GM18505 (cell line): ENCODE results near the gene PSMD8.
"Not testable (repeated sequence)": the region's sequence is repeated elsewhere in the genome, so short reads cannot be mapped to it uniquely, and the experiment has no call there.

Source experiments
- ATAC-seq: cut with Tn5 transposase; IDR thresholded peaks from one replicate; pipeline ENCODE4 v1.9.1; 2021; ENCODE audit not compliant: unreplicated experiment
- POLR2A ChIP-seq: IDR thresholded peaks from 4 replicates; pipeline ENCODE4 v1.6.1; 2011; ENCODE audit warnings: borderline replicate concordance; ENCODE audit not compliant: insufficient read depth, insufficient read length; ENCODE audit errors: extremely low read depth

The PSMD8 gene

DNA sequence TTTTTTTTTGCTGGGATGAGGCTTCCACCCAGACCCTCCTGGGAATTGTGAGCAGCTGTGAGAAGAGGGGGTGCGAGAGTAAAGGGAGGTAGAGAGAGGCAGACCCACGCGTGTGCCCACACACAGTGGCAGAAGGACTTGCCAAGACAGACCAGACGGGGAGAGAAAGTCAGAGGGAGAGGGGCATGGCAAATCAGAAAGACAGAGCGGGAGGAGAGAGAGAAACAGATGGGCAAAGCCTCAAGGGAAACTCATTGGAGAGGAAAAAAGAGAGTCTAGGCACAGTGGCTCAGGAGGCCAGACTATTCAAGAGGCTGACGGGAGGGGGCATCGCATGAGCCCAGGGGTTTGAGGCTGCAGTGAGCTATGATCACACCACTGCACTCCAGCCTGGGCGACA lies 21.8 kb upstream of the PSMD8 start:
- no peak for ATAC-seq
- no peak for TF ChIP-seq POLR2A

DNA sequence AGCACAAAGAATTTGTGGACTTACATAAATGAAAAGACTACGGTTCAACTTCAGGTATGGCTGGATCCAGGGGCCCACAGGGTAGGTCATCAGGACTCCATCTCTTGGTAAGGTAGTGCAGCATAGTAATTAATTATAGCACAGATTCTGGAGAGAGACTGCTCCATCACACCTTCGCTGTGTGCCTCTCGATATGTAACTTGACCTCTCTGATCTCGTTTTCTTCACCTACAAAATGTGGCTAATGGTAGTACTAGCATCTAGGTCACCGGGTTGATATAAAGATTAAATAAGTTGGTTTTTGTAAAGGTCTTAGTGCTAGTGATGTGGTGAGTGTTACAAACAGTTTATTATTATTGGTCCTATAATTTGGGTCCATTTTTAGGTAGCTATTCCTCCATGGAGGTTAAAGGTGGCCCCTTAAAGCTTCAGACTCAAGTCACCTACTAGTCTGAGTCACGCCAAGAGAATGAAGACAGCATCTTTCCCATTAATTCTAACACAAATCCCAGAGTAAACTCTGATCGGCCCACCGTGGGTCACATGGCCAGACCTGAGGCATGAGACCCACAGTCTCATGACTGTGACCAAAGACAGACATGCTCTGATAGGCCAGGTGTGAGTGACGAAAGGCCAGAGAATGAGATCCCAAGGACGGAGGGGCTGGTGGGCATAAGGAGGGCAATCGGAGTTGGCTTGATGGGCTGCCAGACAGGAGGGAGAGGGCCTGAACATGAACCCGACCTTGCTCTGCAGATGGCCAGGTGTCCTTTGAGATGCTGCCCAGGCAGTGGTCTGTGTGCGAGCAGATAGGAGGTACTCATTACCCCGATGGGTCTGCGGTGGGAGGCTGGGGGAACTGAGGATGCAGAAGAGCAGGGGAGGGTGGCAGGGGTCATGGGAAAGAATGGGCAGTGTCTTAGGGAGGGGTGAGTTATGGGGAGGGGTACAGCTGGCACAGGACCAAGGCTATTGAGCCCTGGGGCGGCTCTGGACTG lies 18.3 kb upstream of the PSMD8 start:
- no peak for ATAC-seq
- no peak for TF ChIP-seq POLR2A

DNA sequence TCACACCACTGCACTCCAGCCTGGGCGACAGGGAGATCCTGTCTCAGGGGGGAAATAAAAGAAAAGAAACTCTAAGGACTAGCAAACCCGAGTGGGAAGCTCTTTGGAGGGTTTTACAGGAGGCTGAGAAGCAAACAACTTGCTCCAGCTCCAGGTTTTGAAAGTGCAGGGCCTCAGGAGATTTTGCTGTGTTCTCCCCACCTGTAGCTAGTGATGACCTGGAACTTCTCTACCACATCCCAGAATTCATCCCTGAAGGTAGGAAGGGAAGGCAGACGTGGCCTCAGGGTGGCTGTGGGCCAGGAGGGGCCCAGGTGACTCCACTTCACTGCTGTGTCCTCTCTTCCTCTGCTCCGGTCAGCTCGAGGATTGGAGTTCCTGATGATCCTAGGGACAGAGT lies 16.3 kb upstream of the PSMD8 start:
- ATAC-seq: no peak

DNA sequence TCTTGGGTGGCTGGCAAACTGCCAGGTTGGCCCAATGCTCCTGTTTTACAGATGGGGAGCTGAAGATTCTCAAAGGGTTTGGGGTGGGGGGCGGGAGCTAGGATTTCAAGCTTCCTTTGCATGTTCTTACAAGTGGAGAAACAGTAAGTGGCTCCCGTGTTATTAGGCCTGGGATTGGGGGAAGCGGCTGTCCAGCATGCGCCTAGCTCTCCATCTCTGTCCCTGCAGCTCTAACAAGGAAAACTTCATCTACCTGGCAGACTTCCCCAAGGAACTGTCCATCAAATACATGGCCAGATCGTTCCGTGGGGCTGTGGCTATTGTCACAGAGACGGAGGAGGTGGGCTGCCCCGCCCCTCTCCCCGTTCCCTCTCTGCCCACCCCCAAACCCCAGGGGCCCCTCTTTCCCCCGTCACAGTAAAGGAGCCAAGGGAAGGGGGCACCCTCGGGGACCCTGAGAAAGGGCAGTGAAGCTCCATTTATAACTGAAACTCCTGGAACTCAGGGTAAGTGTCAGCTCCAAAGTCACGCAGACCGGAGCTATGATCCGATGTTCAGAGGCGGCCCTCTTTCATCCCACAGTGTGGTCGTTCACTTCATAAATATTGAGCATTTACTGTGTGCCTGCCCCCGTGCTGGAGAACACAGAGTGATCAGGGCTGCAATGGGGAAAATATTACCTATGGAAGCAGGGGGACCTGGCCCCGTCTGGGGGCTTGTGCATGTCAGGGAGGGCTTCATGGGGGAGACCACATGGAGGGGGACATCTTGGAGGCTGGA lies 14.9 kb upstream of the PSMD8 start:
- ATAC-seq: no peak

More for the DNA sequence above, 16.3 kb upstream of the PSMD8 start:
- no peak for TF ChIP-seq POLR2A

DNA sequence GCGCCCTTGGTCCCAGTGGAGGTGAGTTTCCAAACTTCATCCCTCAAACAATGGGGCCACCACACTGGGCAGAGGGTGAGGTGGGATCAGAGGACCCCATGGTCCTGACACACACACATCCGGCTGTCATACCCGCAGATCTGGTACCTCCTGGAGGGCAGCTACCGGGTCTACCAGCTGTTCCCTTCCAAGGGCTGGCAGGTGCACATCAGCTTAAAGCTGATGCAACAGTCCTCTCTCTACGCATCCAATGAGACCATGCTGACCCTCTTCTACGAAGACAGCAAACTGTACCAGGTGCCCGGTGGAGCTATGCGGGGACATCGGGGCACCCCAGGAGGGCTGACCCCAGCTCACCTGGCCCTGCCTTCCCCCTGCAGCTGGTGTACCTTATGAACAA lies 14.0 kb upstream of the PSMD8 start:
- no peak for TF ChIP-seq POLR2A
- ATAC-seq: no peak

More for the DNA sequence above, 14.9 kb upstream of the PSMD8 start:
- no peak for TF ChIP-seq POLR2A

DNA sequence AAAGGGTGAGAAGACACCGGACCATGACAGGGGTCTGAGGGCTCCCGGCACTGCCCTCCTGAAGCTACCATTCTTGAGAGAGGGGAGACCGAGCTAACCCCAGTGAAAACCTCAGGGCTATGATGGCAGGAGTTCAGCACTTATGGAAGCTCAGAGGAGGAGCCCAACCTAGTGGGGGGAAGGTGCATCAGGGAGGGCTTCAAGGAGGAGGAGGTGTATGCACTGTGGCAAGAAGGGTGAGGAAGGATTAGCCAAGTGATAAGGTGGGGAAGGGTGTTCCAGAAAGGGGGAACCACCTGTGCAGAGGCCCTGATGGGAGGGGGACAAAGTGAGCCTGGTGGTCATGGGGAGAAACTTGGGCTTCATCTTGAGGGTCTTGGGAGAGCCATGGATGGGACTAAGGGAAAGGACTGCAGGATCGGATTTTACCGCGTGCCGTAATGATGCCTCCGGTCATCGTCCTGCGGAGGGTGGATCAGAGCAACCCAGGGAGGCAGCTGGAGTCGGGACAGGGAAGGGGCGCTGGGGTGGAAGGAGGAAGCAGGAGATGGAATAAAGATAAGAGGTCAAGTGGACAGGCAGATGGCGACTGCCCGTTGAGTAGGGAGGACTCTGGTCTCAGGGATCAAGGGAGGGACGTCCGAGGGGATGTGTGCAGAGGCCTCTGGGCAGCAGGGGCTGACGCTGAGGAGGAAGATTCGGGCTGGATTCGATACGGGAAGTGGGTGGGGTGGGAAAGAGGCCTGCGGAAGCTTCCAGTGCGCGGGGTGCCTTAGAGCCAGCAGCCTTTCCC lies 13.3 kb upstream of the PSMD8 start:
- no peak for TF ChIP-seq POLR2A
- ATAC-seq: no peak

DNA sequence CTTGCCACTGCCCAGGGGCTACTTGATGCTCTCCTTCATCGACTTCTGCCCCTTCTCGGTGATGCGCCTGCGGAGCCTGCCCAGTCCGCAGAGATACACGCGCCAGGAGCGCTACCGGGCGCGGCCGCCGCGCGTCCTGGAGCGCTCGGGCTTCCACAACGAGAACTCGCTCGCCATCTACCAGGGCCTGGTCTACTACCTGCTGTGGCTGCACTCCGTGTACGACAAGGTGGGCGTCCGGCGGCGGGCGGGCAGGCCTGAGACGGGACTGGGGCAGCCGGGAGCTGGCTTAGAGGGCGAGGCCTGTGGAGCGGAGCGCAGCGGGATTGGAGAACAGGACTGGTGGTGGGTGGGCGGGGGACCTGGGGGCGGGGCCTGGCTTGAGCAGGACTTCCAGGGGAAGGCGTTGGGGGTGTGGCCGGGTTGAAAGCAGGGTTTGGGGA lies 12.7 kb upstream of the PSMD8 start:
- ATAC-seq: peak; percentile 49
- TF ChIP-seq POLR2A: no peak

DNA sequence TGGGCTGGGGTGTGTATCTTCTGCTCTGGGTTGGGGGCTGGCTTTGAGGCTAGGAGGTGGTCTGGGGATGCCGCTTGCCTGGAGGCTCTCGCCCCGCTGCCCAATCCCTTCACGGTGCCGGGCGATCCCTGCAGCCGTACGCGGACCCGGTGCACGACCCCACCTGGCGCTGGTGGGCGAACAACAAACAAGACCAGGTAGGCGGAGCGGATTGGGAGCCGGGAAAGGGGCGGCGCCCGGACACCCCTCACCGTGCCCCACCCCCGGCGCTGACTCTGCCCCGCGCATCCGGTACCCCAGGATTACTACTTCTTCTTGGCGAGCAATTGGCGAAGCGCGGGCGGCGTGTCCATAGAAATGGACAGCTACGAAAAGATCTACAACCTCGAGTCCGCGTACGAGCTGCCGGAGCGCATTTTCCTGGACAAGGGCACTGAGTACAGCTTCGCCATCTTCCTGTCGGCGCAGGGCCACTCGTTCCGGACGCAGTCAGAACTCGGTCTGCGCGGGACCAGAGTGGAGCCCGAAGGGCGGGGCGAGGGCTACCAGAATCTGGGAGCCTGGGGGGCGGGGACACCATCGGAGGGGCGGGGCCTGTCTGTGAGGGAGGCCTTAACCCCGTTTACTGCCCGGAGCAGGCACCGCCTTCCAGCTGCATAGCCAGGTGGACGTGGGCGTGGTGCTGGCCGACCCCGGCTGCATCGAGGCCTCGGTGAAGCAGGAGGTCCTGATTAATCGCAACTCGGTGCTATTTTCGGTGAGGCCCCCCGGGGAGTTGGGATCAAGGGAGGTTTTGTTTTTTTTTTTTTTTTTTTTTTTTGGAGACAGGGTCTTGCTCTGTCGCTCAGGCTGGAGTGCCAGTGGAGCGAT lies 12.1 kb upstream of the PSMD8 start:
- ATAC-seq: peak; percentile 27
- peak; percentile 26 for TF ChIP-seq POLR2A

DNA sequence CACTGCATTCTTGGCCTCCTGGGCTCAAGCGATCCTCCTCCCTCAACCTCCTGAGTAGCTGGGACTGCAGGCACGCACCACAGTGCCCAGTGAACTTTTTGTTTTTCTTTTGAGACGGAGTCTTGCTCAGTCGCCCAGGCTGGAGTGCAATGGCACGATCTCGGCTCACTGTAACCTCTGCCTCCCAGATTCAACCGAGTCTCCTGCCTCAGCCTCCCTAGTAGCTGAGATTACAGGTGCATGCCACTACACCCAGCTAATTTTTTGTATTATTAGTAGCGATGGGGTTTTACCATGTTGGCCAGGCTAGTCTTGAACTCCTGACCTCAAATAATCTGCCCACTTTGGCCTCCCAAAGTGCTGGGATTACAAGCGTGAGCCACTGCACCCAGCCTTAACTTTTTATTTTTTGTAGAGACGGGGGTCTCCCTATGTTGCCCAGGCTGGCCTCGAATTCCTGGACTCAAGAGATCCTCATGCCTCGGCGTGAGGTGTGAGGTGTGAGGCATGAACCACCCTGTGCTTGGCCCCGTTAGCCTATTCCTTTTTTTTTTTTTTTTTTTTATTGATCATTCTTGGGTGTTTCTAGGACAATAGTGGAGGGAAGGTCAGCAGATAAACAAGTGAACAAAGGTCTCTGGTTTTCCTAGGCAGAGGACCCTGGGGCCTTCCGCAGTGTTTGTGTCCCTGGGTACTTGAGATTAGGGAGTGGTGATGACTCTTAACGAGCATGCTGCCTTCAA lies 11.3 kb upstream of the PSMD8 start:
- ATAC-seq: not testable (repeated sequence)

DNA sequence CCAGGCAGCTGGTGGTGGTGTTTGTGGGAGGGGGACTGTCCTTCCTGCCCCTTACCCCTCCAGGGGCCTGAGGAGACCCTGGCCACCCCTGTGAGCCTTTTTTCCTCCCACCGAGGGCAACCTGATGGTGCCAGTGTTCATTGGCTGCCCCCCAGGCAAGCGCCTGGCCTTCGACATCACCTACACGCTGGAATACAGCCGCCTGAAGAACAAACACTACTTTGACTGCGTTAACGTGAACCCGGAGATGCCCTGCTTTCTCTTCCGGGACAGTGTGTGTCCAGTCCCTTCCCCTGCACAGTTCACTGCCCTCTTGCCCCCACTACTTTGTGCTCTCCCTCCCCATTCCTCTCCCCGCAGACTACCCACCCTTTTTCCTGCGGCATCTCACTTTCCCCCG lies 7.3 kb upstream of the PSMD8 start:
- ATAC-seq: no peak
- no peak for TF ChIP-seq POLR2A

DNA sequence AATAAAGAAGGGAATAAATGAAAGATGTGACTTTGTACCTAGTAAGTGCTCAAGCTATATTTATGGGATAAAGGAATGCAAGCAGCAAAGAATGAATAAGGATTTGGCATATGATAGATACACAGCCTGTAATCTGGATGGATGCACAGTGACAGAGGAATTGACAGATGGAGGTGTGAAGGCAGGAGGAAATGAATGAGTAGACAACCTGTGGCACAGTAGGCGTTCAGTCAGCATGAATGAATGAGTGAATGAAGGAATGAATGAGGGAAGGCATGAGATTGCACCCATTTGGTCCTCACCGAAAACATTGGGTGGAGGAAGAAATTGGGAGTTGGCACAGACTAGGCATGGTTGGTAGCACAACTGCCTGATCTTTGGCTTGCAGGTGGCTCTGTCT lies 4.8 kb upstream of the PSMD8 start:
- ATAC-seq: no peak
- TF ChIP-seq POLR2A: no peak

DNA sequence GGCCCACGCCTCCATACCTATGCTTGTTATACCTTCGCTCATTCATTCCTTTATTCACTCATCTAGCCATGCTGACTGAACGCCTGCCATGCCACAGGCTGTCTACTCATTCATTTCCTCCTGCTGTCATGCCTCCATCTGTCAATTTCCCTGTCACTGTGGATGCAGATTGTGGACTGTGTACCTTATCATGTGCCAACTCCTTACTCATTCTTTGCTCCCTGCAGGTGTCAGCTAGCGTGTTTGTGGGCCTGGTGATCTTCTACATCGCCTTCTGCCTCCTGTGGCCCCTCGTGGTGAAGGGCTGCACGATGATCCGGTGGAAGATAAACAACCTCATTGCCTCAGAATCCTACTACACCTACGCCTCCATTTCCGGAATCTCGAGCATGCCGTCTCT lies 4.1 kb upstream of the PSMD8 start:
- ATAC-seq: no peak

DNA sequence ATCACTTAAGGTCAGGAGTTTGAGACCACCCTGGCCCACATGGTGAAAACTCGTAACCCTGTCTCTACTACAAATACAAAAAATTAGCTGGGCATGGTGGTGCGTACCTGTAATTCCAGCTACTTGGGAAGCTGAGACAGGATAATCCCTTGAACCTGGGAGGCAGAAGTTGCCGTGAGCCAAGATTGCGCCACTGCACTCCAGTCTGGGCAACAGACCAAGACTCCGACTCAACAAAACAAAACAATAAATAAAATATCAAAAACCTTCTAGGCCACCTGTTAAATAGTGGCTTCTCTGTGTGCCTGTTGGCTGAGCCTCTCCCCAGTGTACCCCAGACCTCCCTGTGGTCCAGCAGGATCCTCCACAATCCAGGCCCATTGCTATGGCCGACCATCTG lies 3.3 kb upstream of the PSMD8 start:
- no peak for ATAC-seq
- TF ChIP-seq POLR2A: no peak

More for the DNA sequence above, 4.1 kb upstream of the PSMD8 start:
- no peak for TF ChIP-seq POLR2A
